Stimulated activated CD4-positive, alpha-beta T cell treated with anti-CD3 and anti-CD28 coated beads, Interleukin-2, amount 100 ng/mL, for 4 hours (primary cell): ENCODE measurements around the gene TRIOBP.
"Not testable (repeated sequence)": the region's sequence is repeated elsewhere in the genome, so short reads cannot be mapped to it uniquely, and the experiment has no call there.

ENCODE experiments used
- DNase-seq: peaks from one replicate; pipeline ENCODE4 v3.0.0-alpha.2; 2020; ENCODE audit warnings: low read depth

The TRIOBP gene

DNA sequence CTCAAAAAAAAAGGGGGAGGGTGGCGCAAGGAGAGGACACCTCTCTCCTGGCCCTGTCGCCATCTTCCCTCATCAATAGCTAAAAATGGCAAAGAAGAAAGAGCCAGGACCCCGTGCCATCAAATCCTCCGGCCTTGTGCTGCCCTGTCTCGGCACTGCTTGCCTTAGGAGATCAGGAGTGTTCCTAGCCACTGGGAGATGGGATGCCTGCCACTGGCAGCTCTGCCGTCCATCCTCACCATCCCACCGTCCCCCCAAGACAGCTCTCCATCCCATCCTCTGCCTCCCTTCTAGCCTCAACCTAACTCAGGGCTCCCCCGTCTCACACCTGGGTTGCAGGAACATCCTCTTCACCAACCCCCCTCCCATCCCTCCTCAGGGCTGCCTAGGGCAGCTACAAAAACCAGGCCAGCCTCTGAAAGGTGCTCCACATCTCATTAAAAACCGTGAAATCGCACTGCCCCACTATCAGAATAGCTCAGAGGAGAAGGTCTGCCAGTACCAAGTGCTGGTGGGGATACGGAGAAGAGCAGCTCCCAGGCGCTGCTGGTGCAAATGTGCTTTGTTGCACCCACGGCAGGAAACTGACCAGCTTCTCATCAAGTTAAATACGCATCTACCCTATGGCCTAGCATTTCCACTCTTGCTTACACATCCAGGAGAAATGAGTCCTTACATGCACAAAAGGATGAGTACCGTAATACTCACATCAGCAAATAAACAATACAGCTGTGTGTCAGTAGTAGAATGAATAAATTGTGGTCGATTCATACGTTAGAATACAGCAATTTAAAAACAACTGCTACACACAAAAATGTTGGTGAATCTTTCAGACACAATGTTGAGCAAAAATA is 79.2 kb downstream of the TRIOBP start:
- DNase-seq: no peak

DNA sequence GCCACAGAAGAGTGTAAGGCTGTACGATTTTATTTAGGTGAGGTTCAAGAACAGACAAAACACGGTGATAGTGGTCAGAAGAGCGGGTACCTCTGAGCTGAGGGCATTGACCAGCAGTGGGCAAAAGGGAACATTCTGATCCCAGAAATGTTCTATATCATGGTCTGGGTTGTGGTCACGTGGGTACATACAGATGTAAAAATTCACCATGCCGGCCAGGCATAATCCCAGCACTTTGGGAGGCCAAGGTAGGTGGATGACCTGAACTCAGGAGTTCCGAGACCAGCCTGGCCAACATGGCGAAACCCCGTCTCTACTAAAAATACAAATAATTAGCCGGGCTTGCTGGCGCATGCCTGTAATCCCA is 79.8 kb downstream of the TRIOBP start:
- DNase-seq: no peak

DNA sequence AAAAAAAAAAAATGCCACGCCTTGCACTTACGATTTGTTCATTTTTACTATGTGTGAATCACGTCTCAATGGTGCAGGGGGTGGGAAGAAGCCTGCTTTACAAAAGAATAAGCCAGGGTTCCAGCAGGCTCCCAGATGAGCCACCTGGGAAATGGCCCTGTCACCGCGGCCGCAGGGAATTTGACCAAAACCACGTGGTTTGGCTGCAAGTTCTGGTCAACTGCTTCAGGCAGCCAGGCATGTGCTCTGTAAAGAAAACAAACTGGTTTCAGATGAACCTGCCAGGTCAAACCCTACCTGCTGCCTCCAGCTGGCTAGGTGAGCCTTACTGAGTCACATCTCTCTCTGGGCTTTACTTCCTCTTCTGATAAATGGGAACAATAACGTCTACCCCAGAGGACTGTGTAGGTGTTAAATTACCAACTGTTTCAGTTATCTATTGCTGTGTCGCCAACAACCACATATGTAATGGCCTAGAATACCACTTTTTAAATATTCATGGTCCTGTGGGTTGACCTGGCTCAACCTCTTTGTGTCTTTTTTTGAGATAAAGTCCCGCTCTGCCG is 80.4 kb downstream of the TRIOBP start:
- DNase-seq: no peak

DNA sequence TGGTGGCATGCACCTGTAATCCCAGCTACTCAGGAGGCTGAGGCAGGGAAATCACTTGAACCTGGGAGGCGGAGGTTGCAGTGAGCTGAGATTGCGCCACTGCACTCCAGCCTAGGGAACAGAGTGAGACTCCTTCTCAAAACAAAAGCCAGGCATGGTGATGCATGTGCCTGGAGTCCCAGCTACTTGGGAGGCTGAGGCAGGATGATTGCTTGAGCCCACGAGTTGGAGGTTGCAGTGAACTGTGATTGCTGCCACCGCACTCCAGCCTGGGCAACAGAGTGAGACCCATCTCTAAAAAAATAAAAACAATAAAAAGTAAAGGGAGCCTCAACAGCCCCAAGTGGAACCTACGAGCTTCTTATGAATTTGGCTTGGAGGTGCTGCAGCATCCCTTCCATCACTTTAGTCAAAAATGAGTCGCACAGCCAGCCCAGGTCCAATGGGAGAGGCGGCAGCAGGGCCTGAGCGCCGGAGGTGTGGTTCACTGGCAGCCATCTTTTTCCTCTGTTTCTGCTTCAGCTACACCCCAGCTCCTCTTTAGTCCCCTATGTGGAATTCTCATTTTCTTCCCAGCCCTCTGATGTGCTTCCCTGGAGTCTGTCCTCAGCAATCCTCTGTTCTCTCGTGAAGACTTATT is 81.6 kb downstream of the TRIOBP start:
- no peak for DNase-seq

DNA sequence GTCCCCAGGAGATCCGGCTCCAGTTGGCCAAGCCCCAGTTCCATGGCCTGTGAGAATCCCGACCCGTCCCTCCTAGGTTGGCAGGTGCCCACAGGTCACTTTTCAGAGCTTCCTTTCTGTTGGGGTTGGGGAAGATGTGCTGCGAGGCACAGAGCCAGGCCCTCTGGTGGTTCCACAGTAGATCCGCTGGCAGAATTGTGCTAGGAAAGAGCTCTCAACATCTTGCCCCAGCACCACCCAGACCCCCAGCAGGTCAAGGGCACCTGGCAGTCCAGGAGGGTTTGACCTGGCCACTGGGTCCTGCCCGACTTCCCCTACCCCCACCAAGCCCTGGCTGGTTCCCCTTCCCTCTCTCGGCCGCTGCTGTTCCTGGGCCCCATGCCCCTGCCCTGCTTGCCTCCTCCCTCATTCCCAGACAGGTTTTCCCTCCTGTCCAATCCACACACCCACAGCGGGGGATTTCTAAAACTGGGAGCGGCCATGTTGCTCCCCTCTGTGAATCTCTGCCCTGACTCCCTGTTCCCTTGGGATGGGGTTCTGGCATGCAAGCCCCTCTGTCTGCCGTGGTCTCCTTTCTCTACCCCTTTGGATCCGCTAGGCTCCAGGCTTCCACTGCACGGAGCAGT is 84.7 kb downstream of the TRIOBP start:
- DNase-seq: no peak

DNA sequence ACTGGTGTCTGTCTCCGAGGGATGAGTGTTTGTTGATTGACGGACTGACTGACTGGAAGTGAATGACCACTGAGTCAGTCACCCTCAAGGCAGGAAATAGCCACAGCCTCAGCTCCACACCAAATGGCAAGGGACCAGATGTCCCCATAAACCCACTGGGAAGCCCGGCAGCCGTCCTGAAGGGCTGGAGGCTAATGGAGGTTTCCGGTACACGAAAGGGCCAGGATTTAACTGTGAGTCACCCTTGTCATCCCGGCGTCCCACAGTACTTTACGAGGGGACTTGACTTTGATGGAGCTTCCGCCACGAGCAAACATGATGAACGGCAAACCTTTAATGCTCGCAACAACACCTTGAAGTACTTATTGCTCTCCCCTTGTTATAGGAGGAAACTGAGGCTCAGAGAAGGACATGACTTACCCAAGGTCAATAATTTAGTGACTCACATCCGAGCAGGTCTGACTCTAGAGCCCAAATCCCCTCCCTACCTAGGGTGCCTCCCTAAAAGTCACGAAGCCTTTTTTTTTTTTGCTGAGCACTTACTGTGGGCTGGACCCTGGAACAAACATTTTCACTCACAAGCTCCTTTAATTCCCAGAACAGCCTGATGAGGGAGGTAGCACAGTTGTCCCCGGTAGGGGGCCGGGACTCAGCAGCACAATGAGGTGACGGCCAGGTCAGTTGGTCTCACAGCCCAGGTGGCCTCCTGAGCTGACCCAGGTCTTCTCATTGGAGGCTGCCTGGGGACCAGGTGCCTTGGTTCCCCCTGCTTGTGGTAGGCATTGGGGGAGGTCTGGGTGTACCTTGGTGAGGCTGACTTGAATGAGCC is 85.7 kb downstream of the TRIOBP start:
- DNase-seq: no peak

DNA sequence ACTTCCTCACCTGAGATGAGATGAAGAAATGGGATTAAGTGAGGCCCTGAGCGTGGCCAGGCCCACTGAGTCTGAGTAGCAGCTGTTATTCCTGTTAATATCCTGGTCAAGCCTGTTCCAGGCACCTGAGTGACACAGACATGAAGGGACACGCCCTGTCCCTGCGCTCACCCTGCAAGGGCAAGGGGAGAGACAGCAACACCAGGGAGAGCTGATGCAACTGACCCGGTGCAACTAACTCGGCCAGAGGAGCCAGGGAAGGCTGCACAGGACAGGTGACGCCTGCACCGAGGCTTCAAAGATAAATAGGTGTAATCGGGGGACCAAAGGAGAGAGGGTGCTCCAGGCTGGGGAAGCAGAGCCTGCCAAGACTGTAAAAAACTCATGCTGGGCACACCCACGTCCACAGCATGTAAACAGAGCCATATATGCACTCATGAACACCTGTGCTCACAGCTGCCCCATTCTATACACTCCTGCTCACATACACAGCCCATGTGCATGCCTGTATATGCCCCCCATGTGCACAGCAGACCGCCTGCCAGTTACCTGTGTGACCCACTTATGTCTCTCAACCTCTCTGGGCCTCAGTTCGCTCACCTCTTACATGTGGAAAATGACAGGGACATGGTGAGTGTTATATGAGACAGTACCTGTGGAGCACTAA is 88.1 kb downstream of the TRIOBP start:
- no peak for DNase-seq

DNA sequence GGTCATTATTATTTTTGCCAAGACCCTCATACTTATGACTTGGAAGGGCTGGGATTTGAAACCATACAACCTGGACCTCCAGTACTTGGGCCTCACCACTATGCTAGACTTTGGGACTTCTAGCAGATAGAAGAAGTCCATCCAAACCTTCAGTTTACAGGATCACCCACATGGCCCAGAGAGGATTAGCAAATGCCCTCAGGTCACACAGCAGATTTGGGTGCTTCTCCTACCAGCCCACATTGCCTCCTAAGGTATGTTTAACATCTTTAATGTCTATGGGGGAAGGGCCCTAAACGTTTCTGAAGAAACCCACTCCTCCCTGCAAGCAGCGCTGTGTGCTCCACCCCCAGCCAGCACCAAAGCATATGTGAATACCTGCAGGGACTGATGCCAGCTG is 93.4 kb downstream of the TRIOBP start:
- no peak for DNase-seq

DNA sequence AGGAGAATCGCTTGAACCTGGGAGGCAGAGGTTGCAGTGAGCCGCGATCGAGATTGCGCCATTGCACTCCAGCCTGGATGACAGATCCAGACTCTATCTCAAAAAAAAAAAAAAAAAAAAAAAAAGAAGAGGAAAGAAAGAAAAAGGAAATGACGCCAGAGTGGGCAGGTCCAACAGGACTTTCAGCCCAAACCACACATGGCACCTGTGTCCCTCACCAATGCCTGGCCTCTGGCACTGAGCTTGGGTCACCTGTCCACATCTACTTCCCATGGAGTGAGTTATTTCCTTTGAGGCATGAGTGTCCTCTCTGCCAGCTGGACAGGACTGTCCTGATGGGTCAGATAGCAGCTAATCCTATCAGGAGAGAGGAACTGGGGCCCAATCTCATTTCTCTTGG is 95.6 kb downstream of the TRIOBP start:
- DNase-seq: no peak

DNA sequence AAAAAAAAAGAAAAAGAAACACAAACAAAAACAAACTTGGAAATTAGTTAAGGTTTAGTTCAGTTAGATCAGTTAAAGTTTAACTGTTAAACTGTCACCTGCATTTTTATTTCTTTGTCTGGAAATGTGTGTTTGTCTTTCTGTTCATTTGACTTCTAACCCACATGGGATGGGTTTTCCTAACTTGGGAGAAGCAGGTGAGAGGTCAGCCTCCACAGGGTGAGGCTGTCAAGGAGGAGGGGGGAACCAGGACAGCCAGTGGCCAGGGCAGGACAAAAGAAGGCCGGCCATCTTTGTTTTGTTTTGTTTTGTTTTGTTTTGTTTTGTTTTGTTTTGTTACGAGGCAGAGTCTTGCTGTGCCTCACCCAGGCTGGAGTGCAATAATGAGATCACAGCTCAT is 97.5 kb downstream of the TRIOBP start:
- no peak for DNase-seq

DNA sequence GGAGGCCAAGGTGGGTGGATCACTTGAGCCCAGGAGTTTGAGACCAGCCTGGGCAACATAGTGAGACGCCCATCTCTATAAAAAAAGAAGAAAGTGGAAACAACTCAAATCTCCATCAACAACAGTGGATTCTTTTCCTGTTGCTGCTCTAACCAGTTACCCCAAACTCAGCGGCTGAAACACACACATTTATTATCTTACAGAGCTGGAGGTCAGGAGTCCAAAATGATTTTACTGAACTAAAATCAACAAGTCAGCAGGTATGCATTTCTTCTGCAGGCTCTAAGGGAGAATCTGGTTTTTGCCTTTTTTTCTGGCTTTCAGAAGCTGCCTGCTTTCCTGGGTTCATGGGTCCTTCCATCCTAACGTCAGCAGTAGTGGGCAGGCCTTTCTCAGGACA is 99.2 kb downstream of the TRIOBP start:
- DNase-seq: no peak

DNA sequence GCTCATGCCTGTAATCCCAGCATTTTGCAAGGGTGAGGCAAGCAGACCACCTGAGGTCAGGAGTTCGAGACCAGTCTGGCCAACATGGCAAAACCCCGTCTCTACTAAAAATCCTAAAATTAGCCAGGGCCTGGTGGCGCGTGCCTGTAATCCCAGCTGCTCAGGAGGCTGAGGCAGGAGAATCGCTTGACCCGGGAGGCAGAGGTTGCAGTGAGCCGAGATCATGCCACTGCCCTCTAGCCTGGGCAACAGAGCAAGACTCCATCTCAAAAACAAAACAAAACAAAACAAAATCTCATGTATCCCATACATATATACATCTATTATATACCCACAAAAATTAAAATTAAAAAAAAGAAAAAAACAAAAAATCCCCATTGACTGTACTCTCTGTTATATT is 100.4 kb downstream of the TRIOBP start:
- DNase-seq: not testable (repeated sequence)

DNA sequence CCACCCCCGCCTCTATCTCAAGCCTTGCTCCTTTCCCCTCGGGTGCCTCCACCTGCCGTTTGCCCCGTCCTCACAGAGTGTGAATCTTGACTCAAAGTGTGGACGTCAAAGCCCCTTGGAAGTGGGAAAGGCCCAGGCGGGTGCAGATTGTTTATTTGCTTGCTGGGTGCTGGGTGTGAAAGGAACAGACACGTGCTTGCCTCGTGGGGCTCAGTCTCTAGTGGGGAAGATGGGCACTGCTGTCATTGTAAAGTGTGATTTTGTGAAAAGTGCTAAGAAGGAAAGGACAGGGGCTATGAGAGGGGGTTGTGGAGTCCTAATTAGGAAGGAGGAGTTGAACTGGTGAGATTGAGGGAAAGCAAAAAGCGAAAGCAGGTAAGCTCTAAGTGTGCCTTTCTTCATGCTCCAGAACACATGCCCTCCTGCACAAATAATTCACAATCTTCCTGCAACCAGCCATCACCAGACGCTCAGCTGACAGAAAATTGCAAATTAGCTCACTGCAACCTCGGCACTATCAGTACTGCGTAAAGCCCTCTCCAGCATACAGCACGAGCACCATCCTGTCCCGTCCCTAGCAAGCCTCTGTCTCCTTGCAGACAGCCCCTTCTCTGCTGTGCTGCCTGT is 101.1 kb downstream of the TRIOBP start:
- no peak for DNase-seq

DNA sequence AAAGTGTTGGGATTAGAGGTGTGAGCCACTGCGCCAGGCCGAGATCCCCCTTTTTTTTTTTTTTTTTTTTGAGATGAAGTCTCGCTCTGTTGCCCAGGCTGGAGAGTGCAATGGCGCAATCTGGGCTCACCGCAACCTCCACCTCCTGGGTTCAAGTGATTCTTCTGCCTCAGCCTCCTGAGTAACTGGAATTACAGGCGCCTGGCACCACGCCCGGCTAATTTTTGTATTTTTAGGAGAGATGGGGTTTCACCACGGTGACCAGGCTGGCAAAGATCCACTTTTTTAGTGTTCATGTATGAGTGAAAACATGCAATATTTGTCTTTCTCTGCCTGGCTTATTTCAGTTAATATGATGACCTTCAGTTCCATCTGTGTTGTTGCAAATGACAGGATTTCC is 103.1 kb downstream of the TRIOBP start:
- DNase-seq: not testable (repeated sequence)

DNA sequence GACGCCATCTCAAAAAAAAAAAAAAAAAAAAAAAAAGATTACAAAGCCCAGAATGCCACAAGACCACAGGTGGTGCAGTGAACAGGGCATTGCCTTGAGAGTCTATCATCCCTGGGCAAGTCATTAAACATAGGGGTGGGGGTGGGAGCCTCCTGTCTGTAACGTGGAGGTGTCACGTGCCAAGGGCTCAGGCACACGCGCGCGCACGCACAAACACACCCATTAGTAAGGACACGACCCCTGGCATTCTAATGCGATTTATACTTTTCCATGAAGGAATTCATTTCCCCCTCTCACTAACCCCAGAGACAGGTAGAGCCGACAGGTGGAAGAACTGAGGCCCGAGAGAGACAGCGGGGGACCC is 105.1 kb downstream of the TRIOBP start:
- no peak for DNase-seq

DNA sequence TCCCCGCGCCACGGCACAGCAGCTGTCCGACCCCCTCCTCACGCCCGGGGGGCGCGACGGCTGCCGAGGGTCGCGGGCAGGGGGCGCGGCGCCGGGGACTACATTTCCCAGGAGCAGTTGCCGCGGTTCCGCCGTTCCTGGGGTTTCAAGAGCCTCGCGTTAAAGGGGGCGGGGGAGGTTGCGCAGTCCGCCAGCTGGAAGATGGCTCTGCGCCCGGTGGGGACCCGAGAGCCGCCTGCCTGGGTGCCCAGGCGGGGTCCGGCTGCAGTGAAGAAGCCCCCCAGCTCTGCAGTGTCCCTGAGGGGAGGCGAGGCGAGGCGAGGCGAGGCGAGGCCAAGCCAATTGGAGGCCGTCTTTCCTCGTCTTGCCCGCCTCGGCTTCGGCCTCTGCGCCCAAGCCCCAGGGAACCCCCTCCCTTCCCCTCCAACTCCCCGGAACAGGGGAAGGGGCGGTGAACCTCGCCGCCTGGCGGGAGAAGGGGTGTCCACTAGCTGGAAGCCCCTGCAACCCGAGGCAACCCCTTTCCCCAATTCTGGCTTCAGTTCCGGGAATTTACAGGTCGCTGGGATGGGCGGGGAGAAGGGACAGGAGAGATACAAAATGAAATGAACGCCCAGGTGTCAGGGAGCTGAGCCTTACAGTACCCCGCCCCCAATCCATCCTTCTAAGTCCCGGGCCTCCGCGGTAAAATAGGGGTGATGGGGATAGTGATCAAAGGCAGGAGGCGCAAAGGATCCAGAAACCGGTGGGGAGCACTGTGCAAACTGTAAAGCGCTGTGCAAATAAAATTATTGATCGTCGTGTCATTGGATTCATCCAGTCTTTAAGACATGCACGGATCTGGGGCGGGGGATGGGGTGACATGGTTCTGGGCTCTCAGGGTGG is 105.7 kb downstream of the TRIOBP start:
- no peak for DNase-seq

DNA sequence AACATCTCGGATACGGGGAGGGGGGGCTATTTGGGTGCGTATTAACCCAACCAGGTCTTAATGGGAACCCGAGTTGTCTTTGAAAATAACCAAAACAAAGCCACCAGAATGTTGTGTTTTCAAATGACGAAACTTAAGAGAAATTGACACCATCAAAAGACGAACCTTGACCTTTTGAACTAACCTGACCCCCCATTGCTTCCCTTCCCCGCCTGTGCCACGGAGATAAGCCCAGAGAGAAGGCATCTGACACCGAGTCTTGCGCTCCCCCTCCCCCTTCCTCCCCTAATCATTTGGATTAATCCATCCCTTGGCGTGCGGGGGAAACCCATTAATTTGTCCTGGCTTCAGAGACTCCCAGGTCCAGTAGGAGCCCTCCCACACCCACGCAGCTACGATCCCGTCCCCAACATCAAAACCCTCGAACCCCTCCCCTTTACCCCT is 106.4 kb downstream of the TRIOBP start:
- no peak for DNase-seq

DNA sequence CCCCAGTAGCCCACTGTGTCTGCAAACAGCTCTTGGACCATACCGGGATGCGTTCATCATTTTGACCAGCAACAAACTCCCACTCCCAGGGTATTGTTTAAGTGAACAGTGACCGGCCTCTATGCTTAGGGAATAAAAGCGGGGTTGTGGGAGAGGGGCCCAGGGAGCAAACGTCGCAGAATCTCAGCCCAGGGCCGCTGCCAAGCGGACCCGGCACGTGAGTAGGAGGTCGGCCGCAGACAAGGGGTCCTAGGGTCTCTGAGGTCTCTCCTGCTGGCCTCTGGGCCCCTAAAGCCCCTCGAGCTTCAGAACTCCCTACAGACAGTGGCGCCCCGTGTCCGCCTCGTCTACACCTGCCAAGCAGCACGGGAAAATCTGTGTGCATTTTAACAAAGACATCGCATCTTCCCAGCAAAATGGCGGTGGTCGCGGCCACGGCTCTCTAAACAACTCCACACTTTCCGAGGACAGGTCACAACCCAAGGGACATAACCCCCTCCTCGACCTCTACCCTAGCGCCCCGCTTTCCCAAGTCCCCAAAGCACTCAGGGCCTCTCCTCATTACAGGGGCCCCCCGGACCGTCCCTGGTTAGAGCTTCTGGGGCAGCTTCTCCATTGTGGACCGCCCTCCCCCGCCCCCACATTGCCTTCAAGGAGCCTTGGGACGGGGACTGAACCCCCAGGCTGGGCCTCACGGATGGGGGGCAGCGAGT is 106.9 kb downstream of the TRIOBP start:
- DNase-seq: no peak

DNA sequence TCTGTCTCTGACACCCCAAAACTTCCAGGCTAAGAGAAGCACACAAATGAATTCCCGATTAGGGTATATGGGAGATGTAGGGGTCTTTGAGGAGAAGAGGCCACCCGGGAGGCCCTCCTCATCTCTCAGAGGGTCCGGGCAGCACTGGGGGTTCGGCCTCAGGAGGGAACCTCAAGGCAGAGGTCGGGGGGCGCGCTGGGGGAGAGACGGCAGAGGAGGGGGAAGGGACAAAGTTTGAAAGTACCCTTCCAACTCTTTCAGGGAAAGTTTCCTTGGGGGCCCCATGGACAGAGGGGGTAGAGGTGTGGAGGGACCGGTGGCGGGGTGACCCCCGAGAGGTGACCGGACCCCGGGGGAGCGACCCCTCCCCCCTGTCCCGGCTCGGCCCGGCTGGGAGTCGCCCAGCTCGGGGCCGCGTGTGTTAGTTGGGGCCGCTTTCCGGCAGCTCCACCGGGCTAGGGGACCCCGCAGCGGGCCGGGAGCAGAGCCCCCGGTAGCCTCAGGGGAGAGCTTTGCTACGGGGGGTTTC is 107.6 kb downstream of the TRIOBP start:
- DNase-seq: no peak
